ENCODE measurements around the gene SLC6A3.

DNA sequence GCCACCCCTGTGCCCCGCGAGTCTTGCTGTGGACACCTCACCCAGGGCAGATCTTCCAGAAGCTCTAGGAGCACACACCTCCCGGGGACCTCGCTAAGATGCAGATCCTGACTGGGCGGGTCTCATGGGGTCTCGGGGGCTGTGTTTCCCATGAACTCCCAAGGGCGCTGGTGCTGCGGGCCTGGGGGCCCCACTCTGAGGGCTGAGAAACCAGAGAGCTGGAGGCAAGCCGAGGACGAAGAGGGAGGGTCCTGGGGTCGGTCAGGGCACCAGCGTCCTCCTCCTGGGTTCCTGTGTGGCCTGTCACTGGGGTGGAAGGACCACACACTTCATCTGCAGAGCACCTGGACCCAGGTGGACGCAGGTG, 30.2 kb downstream of the SLC6A3 start:
- TF ChIP-seq, protein P1, sequence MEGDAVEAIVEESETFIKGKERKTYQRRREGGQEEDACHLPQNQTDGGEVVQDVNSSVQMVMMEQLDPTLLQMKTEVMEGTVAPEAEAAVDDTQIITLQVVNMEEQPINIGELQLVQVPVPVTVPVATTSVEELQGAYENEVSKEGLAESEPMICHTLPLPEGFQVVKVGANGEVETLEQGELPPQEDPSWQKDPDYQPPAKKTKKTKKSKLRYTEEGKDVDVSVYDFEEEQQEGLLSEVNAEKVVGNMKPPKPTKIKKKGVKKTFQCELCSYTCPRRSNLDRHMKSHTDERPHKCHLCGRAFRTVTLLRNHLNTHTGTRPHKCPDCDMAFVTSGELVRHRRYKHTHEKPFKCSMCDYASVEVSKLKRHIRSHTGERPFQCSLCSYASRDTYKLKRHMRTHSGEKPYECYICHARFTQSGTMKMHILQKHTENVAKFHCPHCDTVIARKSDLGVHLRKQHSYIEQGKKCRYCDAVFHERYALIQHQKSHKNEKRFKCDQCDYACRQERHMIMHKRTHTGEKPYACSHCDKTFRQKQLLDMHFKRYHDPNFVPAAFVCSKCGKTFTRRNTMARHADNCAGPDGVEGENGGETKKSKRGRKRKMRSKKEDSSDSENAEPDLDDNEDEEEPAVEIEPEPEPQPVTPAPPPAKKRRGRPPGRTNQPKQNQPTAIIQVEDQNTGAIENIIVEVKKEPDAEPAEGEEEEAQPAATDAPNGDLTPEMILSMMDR (IDR thresholded peaks at IDR 0.05; ENCODE audit: extremely low read depth in 1 of 2, insufficient read depth in 1 of 2, low read depth in 1 of 2, low read length in 2 of 2), result no peak
- TF ChIP-seq EZH2 (IDR thresholded peaks at IDR 0.05; ENCODE audit: borderline replicate concordance, low read depth, low read length, severe bottlenecking) (no peak), POLR2A (IDR thresholded peaks at IDR 0.05; ENCODE audit: low read depth, low read length) (no peak)
